ENCODE measurements around the gene TSPAN9. TPM values are rescaled to one million over a fixed set of nuclear protein-coding genes. Genes with fewer than 3 reads are reported as not detected.
"Not testable (repeated sequence)": the region's sequence is repeated elsewhere in the genome, so short reads cannot be mapped to it uniquely, and the experiment has no call there.

Gene TSPAN9
- total RNA-seq, 1 experiment from 2014 or later, result 13.2 TPM

GRCh38 chr12:3065300-3065699 lies 11.9 kb upstream of the TSPAN9 start:
- no peak for TF ChIP-seq CBX3 (IDR thresholded peaks at IDR 0.05; ENCODE audit: low read depth)
- TF ChIP-seq ZFX (IDR thresholded peaks at IDR 0.05), result no peak
- TF ChIP-seq SP1 (IDR thresholded peaks at IDR 0.05; ENCODE audit: low read depth), result no peak
- no TSS peak for BruUV-seq (replicated peaks)
- Histone ChIP-seq H3K9ac (ENCODE audit: low read length) (no peak overlapping the region), H3K4me3 (replicated peaks in 1 of 2; ENCODE audit: low read depth in 1 of 2, low read length in 2 of 2) (no peak overlapping the region), H3K4me1 (ENCODE audit: control insufficient read depth in 1 of 2, insufficient read depth in 2 of 2, low read length in 2 of 2) (peaks cover 10 to 12% of the 10 kb centered on the region in 2 experiments), H3K79me2 (ENCODE audit: insufficient read depth, low read length) (no peaks in the 10 kb centered on the region), H4K20me1 (ENCODE audit: insufficient read depth) (no peaks in the 10 kb centered on the region), H3K9me2 (ENCODE audit: insufficient read depth) (no peaks in the 10 kb centered on the region), H3K27ac (ENCODE audit: low read depth, low read length) (no peak overlapping the region), H3K27me3 (ENCODE audit: insufficient read depth, low read length) (peaks cover 8% of the 10 kb centered on the region; the same call in 1 of the 2 replicates), H2AFZ (ENCODE audit: low read depth, low read length, poor library complexity, severe bottlenecking) (no peak overlapping the region), H3K36me3 (ENCODE audit: control insufficient read depth in 1 of 2, insufficient read depth in 2 of 2, low read length in 2 of 2) (no peaks in the 10 kb centered on the region), H3K9me3 (ENCODE audit: control insufficient read depth in 1 of 2, insufficient read depth in 1 of 2, low read depth in 1 of 2, low read length in 2 of 2) (peaks cover 0 to 5% of the 10 kb centered on the region in 2 experiments; a peak in 1 of 4 replicates), H3K4me2 (ENCODE audit: low read length) (peak overlapping the region; percentile 52)
- ChIA-PET RAD21 (ENCODE audit: low non-redundant PET in 1 of 2, low total read pairs in 2 of 2, uncharacterized antibody in 2 of 2, unreplicated experiment in 2 of 2) (no interaction called here), POLR2A (no interaction called here), CTCF (interaction anchor here (0.9 to 1.5 kb wide), 2 partner anchors 8 to 24 kb away, joined by 4 read pairs; no protein-coding TSS in a partner anchor)
- no peak for ATAC-seq
- intact Hi-C loops (cut with micrococcal nuclease), result no loop called here
- DNase-seq (ENCODE audit: low read depth, low spot score), result no peak

GRCh38 chr12:3065846-3066245 lies 11.3 kb upstream of the TSPAN9 start:
- CTCF ChIA-PET, result interaction anchor here (0.9 to 1.5 kb wide), 2 partner anchors 8 to 25 kb away, joined by 4 read pairs; no protein-coding TSS in a partner anchor
- H3K36me3 ChIP-seq (ENCODE audit: control insufficient read depth in 1 of 2, insufficient read depth in 2 of 2, low read length in 2 of 2), result not testable (repeated sequence)

More at GRCh38 chr12:3065846-3066245, 11.3 kb upstream of the TSPAN9 start:
- H4K20me1 ChIP-seq (ENCODE audit: insufficient read depth); H2AFZ ChIP-seq (ENCODE audit: low read depth, low read length, poor library complexity, severe bottlenecking); H3K9me2 ChIP-seq (ENCODE audit: insufficient read depth); BruUV-seq (replicated peaks); POLR2A ChIA-PET; RAD21 ChIA-PET (ENCODE audit: low non-redundant PET in 1 of 2, low total read pairs in 2 of 2, uncharacterized antibody in 2 of 2, unreplicated experiment in 2 of 2); H3K4me3 ChIP-seq (replicated peaks in 1 of 2; ENCODE audit: low read depth in 1 of 2, low read length in 2 of 2); H3K9me3 ChIP-seq (ENCODE audit: control insufficient read depth in 1 of 2, insufficient read depth in 1 of 2, low read depth in 1 of 2, low read length in 2 of 2); H3K27ac ChIP-seq (ENCODE audit: low read depth, low read length); H3K9ac ChIP-seq (ENCODE audit: low read length); DNase-seq (ENCODE audit: low read depth, low spot score); intact Hi-C loops (cut with micrococcal nuclease); H3K79me2 ChIP-seq (ENCODE audit: insufficient read depth, low read length); H3K27me3 ChIP-seq (ENCODE audit: insufficient read depth, low read length): not testable (repeated sequence)
- Histone ChIP-seq H3K4me1 (ENCODE audit: control insufficient read depth in 1 of 2, insufficient read depth in 2 of 2, low read length in 2 of 2) (peaks cover 10 to 12% of the 10 kb centered on the region in 2 experiments), H3K4me2 (ENCODE audit: low read length) (peak overlapping the region; percentile 52)
- ATAC-seq, result peak; percentile 11; the same call in 1 of the 2 replicates

Measured in HCT116 (cell line).